ENCODE results near the gene PEA15.

PEA15 gene

GRCh38 chr1:160161965-160162705 lies 43.0 kb upstream of the PEA15 start:
- peak overlapping the region; percentile 12 for H3K9ac ChIP-seq (ENCODE audit: low read length)
- no peaks in the 10 kb centered on the region for H3K79me1 ChIP-seq (ENCODE audit: low read length)
- no peak overlapping the region for H3K23ac ChIP-seq (ENCODE audit: low read length)
- peak overlapping the region; percentile 35 for H3K18ac ChIP-seq (ENCODE audit: low read length)
- H3K27ac ChIP-seq (ENCODE audit: low read depth, low read length), result no peak overlapping the region
- H3K4me3 ChIP-seq (ENCODE audit: low read length), result no peak overlapping the region
- no peak overlapping the region for H4K8ac ChIP-seq (ENCODE audit: low read depth, low read length)
- no peaks in the 10 kb centered on the region for H3K36me3 ChIP-seq (ENCODE audit: control insufficient read depth, insufficient read depth, low read length)
- no CpG with 5 or more reads among the region's 6 CpGs for WGBS (ENCODE audit: extremely low coverage, insufficient coverage, low lambda C conversion rate)
- no peak overlapping the region for H2BK15ac ChIP-seq (replicated peaks; ENCODE audit: low read depth)
- no peaks in the 10 kb centered on the region for H3K79me2 ChIP-seq (ENCODE audit: control insufficient read depth, insufficient read depth, low read length)
- no peak overlapping the region for H3K4ac ChIP-seq (ENCODE audit: low read depth, low read length)
- no peaks in the 10 kb centered on the region for H3K27me3 ChIP-seq (ENCODE audit: insufficient read depth, low read length, poor library complexity)
- H2AK5ac ChIP-seq (ENCODE audit: low read length), result no peak overlapping the region
- H3K4me1 ChIP-seq (ENCODE audit: control insufficient read depth, low read depth, low read length), result peaks cover 6% of the 10 kb centered on the region
- H2BK120ac ChIP-seq (ENCODE audit: low read depth, low read length), result no peak overlapping the region
- H4K5ac ChIP-seq (ENCODE audit: low read length), result no peak overlapping the region
- H3K4me2 ChIP-seq (ENCODE audit: low read length), result no peak overlapping the region
- peak overlapping the region; percentile 80 for H3K56ac ChIP-seq (ENCODE audit: low read length)
- no peak overlapping the region for H2BK5ac ChIP-seq (ENCODE audit: low read length)
- peak; percentile 84 for DNase-seq

- Histone ChIP-seq H3K4me2 (ENCODE audit: low read length) (no peak overlapping the region), H3K79me1 (ENCODE audit: low read length) (no peaks in the 10 kb centered on the region), H2BK5ac (ENCODE audit: low read length) (peak overlapping the region; percentile 26), H3K4ac (ENCODE audit: low read depth, low read length) (no peak overlapping the region), H4K5ac (ENCODE audit: low read length) (no peak overlapping the region), H3K27me3 (ENCODE audit: insufficient read depth, low read length, poor library complexity) (no peaks in the 10 kb centered on the region), H2BK120ac (ENCODE audit: low read depth, low read length) (no peak overlapping the region), H2AK5ac (ENCODE audit: low read length) (peak overlapping the region; percentile 65), H3K18ac (ENCODE audit: low read length) (peak overlapping the region; percentile 44), H3K36me3 (ENCODE audit: control insufficient read depth, insufficient read depth, low read length) (no peaks in the 10 kb centered on the region), H3K4me3 (ENCODE audit: low read length) (no peak overlapping the region), H3K9ac (ENCODE audit: low read length) (no peak overlapping the region), H3K23ac (ENCODE audit: low read length) (no peak overlapping the region), H3K4me1 (ENCODE audit: control insufficient read depth, low read depth, low read length) (peaks cover 10% of the 10 kb centered on the region), H2BK15ac (replicated peaks; ENCODE audit: low read depth) (no peak overlapping the region), H3K56ac (ENCODE audit: low read length) (peak overlapping the region; percentile 50), H3K27ac (ENCODE audit: low read depth, low read length) (no peak overlapping the region), H4K8ac (ENCODE audit: low read depth, low read length) (no peak overlapping the region), H3K79me2 (ENCODE audit: control insufficient read depth, insufficient read depth, low read length) (no peaks in the 10 kb centered on the region)
- DNase-seq, result no peak
- WGBS (ENCODE audit: extremely low coverage, insufficient coverage, low lambda C conversion rate), result no CpG with 5 or more reads among the region's 2 CpGs
These were observed 42.3 kb upstream of the PEA15 start for GRCh38 chr1:160162931-160163330.

- Histone ChIP-seq H3K27ac (ENCODE audit: low read depth, low read length) (no peak overlapping the region), H3K79me1 (ENCODE audit: low read length) (no peaks in the 10 kb centered on the region), H3K4me1 (ENCODE audit: control insufficient read depth, low read depth, low read length) (peaks cover 10% of the 10 kb centered on the region), H3K18ac (ENCODE audit: low read length) (no peak overlapping the region), H3K56ac (ENCODE audit: low read length) (no peak overlapping the region), H3K27me3 (ENCODE audit: insufficient read depth, low read length, poor library complexity) (no peaks in the 10 kb centered on the region), H3K9ac (ENCODE audit: low read length) (no peak overlapping the region), H3K4me2 (ENCODE audit: low read length) (no peak overlapping the region), H4K5ac (ENCODE audit: low read length) (no peak overlapping the region), H3K36me3 (ENCODE audit: control insufficient read depth, insufficient read depth, low read length) (no peaks in the 10 kb centered on the region), H3K4ac (ENCODE audit: low read depth, low read length) (no peak overlapping the region), H2BK15ac (replicated peaks; ENCODE audit: low read depth) (no peak overlapping the region), H2BK5ac (ENCODE audit: low read length) (no peak overlapping the region), H3K79me2 (ENCODE audit: control insufficient read depth, insufficient read depth, low read length) (no peaks in the 10 kb centered on the region), H2BK120ac (ENCODE audit: low read depth, low read length) (no peak overlapping the region), H2AK5ac (ENCODE audit: low read length) (peak overlapping the region; percentile 65), H4K8ac (ENCODE audit: low read depth, low read length) (no peak overlapping the region), H3K23ac (ENCODE audit: low read length) (no peak overlapping the region), H3K4me3 (ENCODE audit: low read length) (no peak overlapping the region)
- peak; percentile 85 for DNase-seq
- no CpG with 5 or more reads among the region's 1 CpG for WGBS (ENCODE audit: extremely low coverage, insufficient coverage, low lambda C conversion rate)
These were observed 41.6 kb upstream of the PEA15 start for GRCh38 chr1:160163615-160164014.

- peak overlapping the region; percentile 1 for H3K4ac ChIP-seq (ENCODE audit: low read depth, low read length)
- no peak overlapping the region for H3K4me3 ChIP-seq (ENCODE audit: low read length)
- no peaks in the 10 kb centered on the region for H3K36me3 ChIP-seq (ENCODE audit: control insufficient read depth, insufficient read depth, low read length)
- H3K23ac ChIP-seq (ENCODE audit: low read length), result no peak overlapping the region
- H2BK120ac ChIP-seq (ENCODE audit: low read depth, low read length), result no peak overlapping the region
- no peaks in the 10 kb centered on the region for H3K79me1 ChIP-seq (ENCODE audit: low read length)
- H3K4me1 ChIP-seq (ENCODE audit: control insufficient read depth, low read depth, low read length), result peaks cover 12% of the 10 kb centered on the region
- H3K79me2 ChIP-seq (ENCODE audit: control insufficient read depth, insufficient read depth, low read length), result no peaks in the 10 kb centered on the region
- H3K4me2 ChIP-seq (ENCODE audit: low read length), result no peak overlapping the region
- H3K9ac ChIP-seq (ENCODE audit: low read length), result no peak overlapping the region
- no peak overlapping the region for H2BK15ac ChIP-seq (replicated peaks; ENCODE audit: low read depth)
- H2AK5ac ChIP-seq (ENCODE audit: low read length), result peak overlapping the region; percentile 54
- H4K8ac ChIP-seq (ENCODE audit: low read depth, low read length), result no peak overlapping the region
- H2BK5ac ChIP-seq (ENCODE audit: low read length), result peak overlapping the region; percentile 64
- no peak overlapping the region for H3K56ac ChIP-seq (ENCODE audit: low read length)
- WGBS (ENCODE audit: extremely low coverage, insufficient coverage, low lambda C conversion rate), result no CpG with 5 or more reads among the region's 10 CpGs
- H4K5ac ChIP-seq (ENCODE audit: low read length), result no peak overlapping the region
- no peaks in the 10 kb centered on the region for H3K27me3 ChIP-seq (ENCODE audit: insufficient read depth, low read length, poor library complexity)
- no peak overlapping the region for H3K27ac ChIP-seq (ENCODE audit: low read depth, low read length)
- no peak overlapping the region for H3K18ac ChIP-seq (ENCODE audit: low read length)
- DNase-seq, result peak; percentile 49
These were observed 41.1 kb upstream of the PEA15 start for GRCh38 chr1:160164121-160164520.

GRCh38 chr1:160166166-160166868 lies 38.9 kb upstream of the PEA15 start:
- Histone ChIP-seq H2BK5ac (ENCODE audit: low read length) (peak overlapping the region; percentile 12), H2BK15ac (replicated peaks; ENCODE audit: low read depth) (no peak overlapping the region), H4K8ac (ENCODE audit: low read depth, low read length) (no peak overlapping the region), H3K56ac (ENCODE audit: low read length) (peak overlapping the region; percentile 18), H3K36me3 (ENCODE audit: control insufficient read depth, insufficient read depth, low read length) (no peaks in the 10 kb centered on the region), H3K27ac (ENCODE audit: low read depth, low read length) (no peak overlapping the region), H3K27me3 (ENCODE audit: insufficient read depth, low read length, poor library complexity) (no peaks in the 10 kb centered on the region), H2BK120ac (ENCODE audit: low read depth, low read length) (no peak overlapping the region), H3K79me1 (ENCODE audit: low read length) (no peaks in the 10 kb centered on the region), H3K4me3 (ENCODE audit: low read length) (no peak overlapping the region), H3K23ac (ENCODE audit: low read length) (no peak overlapping the region), H4K5ac (ENCODE audit: low read length) (no peak overlapping the region), H3K79me2 (ENCODE audit: control insufficient read depth, insufficient read depth, low read length) (no peaks in the 10 kb centered on the region), H3K4me1 (ENCODE audit: control insufficient read depth, low read depth, low read length) (peaks cover 15% of the 10 kb centered on the region), H3K18ac (ENCODE audit: low read length) (no peak overlapping the region), H3K4me2 (ENCODE audit: low read length) (no peak overlapping the region), H3K4ac (ENCODE audit: low read depth, low read length) (no peak overlapping the region), H3K9ac (ENCODE audit: low read length) (no peak overlapping the region), H2AK5ac (ENCODE audit: low read length) (peak overlapping the region; percentile 18)
- no CpG with 5 or more reads among the region's 12 CpGs for WGBS (ENCODE audit: extremely low coverage, insufficient coverage, low lambda C conversion rate)
- DNase-seq, result no peak

Measured in mesendoderm (in vitro differentiated cells).